ENCODE results near the gene TAGLN.
"Not testable (repeated sequence)": the region's sequence is repeated elsewhere in the genome, so short reads cannot be mapped to it uniquely, and the experiment has no call there.

Gene TAGLN

GRCh38 chr11:117195761-117196160, 3.4 kb upstream of the TAGLN start:
- DNase-seq (ENCODE audit: low spot score) = no peak

- DNase-seq (ENCODE audit: low spot score) = no peak
Measured at GRCh38 chr11:117197006-117197405, 2.2 kb upstream of the TAGLN start.

GRCh38 chr11:117197516-117198456, 1.4 kb upstream of the TAGLN start:
- DNase-seq (ENCODE audit: low spot score) = no peak

GRCh38 chr11:117198613-117199012, 557 bp upstream of the TAGLN start:
- no peak for DNase-seq (ENCODE audit: low spot score)

GRCh38 chr11:117199916-117200812, 994 bp downstream of the TAGLN start:
- no peak for DNase-seq (ENCODE audit: low spot score)

- DNase-seq (ENCODE audit: low spot score) = no peak
Measured at GRCh38 chr11:117200813-117201657, 1.9 kb downstream of the TAGLN start.

GRCh38 chr11:117201658-117202305, 2.6 kb downstream of the TAGLN start:
- DNase-seq (ENCODE audit: low spot score) = no peak

- no peak for DNase-seq (ENCODE audit: low spot score)
Measured at GRCh38 chr11:117202386-117203068, 3.4 kb downstream of the TAGLN start.

- DNase-seq (ENCODE audit: low spot score) = no peak
Measured at GRCh38 chr11:117203069-117203407, 3.9 kb downstream of the TAGLN start.

GRCh38 chr11:117204283-117205080, 5.3 kb downstream of the TAGLN start:
- no peak for DNase-seq (ENCODE audit: low spot score)

GRCh38 chr11:117205211-117205818, 6.1 kb downstream of the TAGLN start:
- no peak for DNase-seq (ENCODE audit: low spot score)

- not testable (repeated sequence) for DNase-seq (ENCODE audit: low spot score)
Measured at GRCh38 chr11:117206111-117206510, 6.9 kb downstream of the TAGLN start.

- not testable (repeated sequence) for DNase-seq (ENCODE audit: low spot score)
Measured at GRCh38 chr11:117206859-117207258, 7.7 kb downstream of the TAGLN start.

GRCh38 chr11:117207481-117207880, 8.3 kb downstream of the TAGLN start:
- not testable (repeated sequence) for DNase-seq (ENCODE audit: low spot score)

- DNase-seq (ENCODE audit: low spot score) = not testable (repeated sequence)
Measured at GRCh38 chr11:117208710-117209109, 9.5 kb downstream of the TAGLN start.

GRCh38 chr11:117209351-117210125, 10.4 kb downstream of the TAGLN start:
- DNase-seq (ENCODE audit: low spot score) = not testable (repeated sequence)

- DNase-seq (ENCODE audit: low spot score) = no peak
Measured at GRCh38 chr11:117210620-117211019, 11.4 kb downstream of the TAGLN start.

- DNase-seq (ENCODE audit: low spot score) = no peak
Measured at GRCh38 chr11:117212697-117213355, 13.7 kb downstream of the TAGLN start.

Data from cerebellar cortex (tissue), 1 donor.